Glutamatergic neuron (in vitro differentiated cells): ENCODE data around the gene CLIP4. TPM values are rescaled to one million over a fixed set of nuclear protein-coding genes. Genes with fewer than 3 reads are reported as not detected.

ENCODE experiments used
- DNase-seq: peaks from one replicate; pipeline ENCODE4 v3.0.0; 2022
- H3K27ac Mint-ChIP-seq: one replicate; pipeline ENCODE4 v1.8.0; 2020; ENCODE audit warnings: mild to moderate bottlenecking, mixed read lengths, inconsistent platforms; ENCODE audit not compliant: unreplicated experiment
- H3K27me3 Mint-ChIP-seq: one replicate; pipeline ENCODE4 v1.8.0; 2020; ENCODE audit warnings: mild to moderate bottlenecking, moderate library complexity, mixed read lengths, inconsistent platforms; ENCODE audit not compliant: unreplicated experiment
- H3K36me3 Mint-ChIP-seq: one replicate; pipeline ENCODE4 v1.8.0; 2020; ENCODE audit warnings: mild to moderate bottlenecking, mixed read lengths, inconsistent platforms; ENCODE audit not compliant: unreplicated experiment
- H3K4me1 Mint-ChIP-seq: one replicate; pipeline ENCODE4 v1.8.0; 2020; ENCODE audit warnings: mild to moderate bottlenecking, low read depth, mixed read lengths, inconsistent platforms; ENCODE audit not compliant: unreplicated experiment
- H3K4me3 Mint-ChIP-seq: one replicate; pipeline ENCODE4 v1.8.0; 2020; ENCODE audit warnings: mild to moderate bottlenecking, mixed read lengths, inconsistent platforms; ENCODE audit not compliant: unreplicated experiment
- H3K9me3 Mint-ChIP-seq: one replicate; pipeline ENCODE4 v1.8.0; 2020; ENCODE audit warnings: mild to moderate bottlenecking, moderate library complexity, mixed read lengths, inconsistent platforms; ENCODE audit not compliant: unreplicated experiment
- CTCF ChIP-seq: fragments of 200-600 bp; sonication (generic); IDR thresholded peaks from one replicate; pipeline ENCODE4 v1.5.0; 2021; ENCODE audit not compliant: partially characterized antibody, unreplicated experiment
- total RNA-seq: library from RNA; stranded (reverse); fragmentation: NEBNext Ultra II Directional; extraction: Animal tissue kit (Norgen Biotek cat#: 25700); gene quantifications from one replicate; pipeline ENCODE4 v1.2.1, GENCODE V29; 2021; ENCODE audit not compliant: unreplicated experiment

CLIP4 gene
- total RNA-seq, 1 donor from 2014 or later: 3.3 TPM

GRCh38 chr2:29184531-29184930 is 69.3 kb downstream of the CLIP4 start:
- no peak for DNase-seq
- Mint-ChIP-seq H3K27me3 (no peaks in the 10 kb centered on the region), H3K36me3 (peaks cover 5% of the 10 kb centered on the region), H3K4me1 (peaks cover 10% of the 10 kb centered on the region), H3K4me3 (no peak overlapping the region), H3K27ac (no peak overlapping the region), H3K9me3 (no peaks in the 10 kb centered on the region)
- TF ChIP-seq CTCF: no peak

- Mint-ChIP-seq H3K4me3 (no peak overlapping the region), H3K4me1 (peaks cover 6% of the 10 kb centered on the region), H3K27me3 (no peaks in the 10 kb centered on the region), H3K36me3 (peaks cover 5% of the 10 kb centered on the region), H3K27ac (no peak overlapping the region), H3K9me3 (no peaks in the 10 kb centered on the region)
- no peak for TF ChIP-seq CTCF
- no peak for DNase-seq
These were observed 71.6 kb downstream of the CLIP4 start for GRCh38 chr2:29186817-29187216.

- H3K36me3 Mint-ChIP-seq: peaks cover 5% of the 10 kb centered on the region
- no peak overlapping the region for H3K27ac Mint-ChIP-seq
- no peaks in the 10 kb centered on the region for H3K9me3 Mint-ChIP-seq
- H3K4me1 Mint-ChIP-seq: peaks cover 4% of the 10 kb centered on the region
- TF ChIP-seq CTCF: no peak
- no peak for DNase-seq
- no peaks in the 10 kb centered on the region for H3K27me3 Mint-ChIP-seq
- H3K4me3 Mint-ChIP-seq: no peak overlapping the region
These were observed 72.7 kb downstream of the CLIP4 start for GRCh38 chr2:29187926-29188325.

- no peak for DNase-seq
- H3K4me3 Mint-ChIP-seq: no peak overlapping the region
- no peak overlapping the region for H3K27ac Mint-ChIP-seq
- no peaks in the 10 kb centered on the region for H3K9me3 Mint-ChIP-seq
- TF ChIP-seq CTCF: no peak
- H3K4me1 Mint-ChIP-seq: peaks cover 4% of the 10 kb centered on the region
- H3K36me3 Mint-ChIP-seq: peaks cover 5% of the 10 kb centered on the region
- peaks cover 3% of the 10 kb centered on the region for H3K27me3 Mint-ChIP-seq
These were observed 73.8 kb downstream of the CLIP4 start for GRCh38 chr2:29189052-29189451.

- Mint-ChIP-seq H3K4me3 (no peak overlapping the region), H3K9me3 (peaks cover 1% of the 10 kb centered on the region), H3K27me3 (peaks cover 3% of the 10 kb centered on the region), H3K36me3 (peaks cover 5% of the 10 kb centered on the region), H3K4me1 (peaks cover 6% of the 10 kb centered on the region), H3K27ac (no peak overlapping the region)
- no peak for TF ChIP-seq CTCF
- DNase-seq: no peak
These were observed 76.6 kb downstream of the CLIP4 start for GRCh38 chr2:29191817-29192216.
